Measurements from ENCODE around the gene ARRDC1. TPM values are rescaled to one million over a fixed set of nuclear protein-coding genes. Genes with fewer than 3 reads are reported as not detected.

The ARRDC1 gene, protein sequence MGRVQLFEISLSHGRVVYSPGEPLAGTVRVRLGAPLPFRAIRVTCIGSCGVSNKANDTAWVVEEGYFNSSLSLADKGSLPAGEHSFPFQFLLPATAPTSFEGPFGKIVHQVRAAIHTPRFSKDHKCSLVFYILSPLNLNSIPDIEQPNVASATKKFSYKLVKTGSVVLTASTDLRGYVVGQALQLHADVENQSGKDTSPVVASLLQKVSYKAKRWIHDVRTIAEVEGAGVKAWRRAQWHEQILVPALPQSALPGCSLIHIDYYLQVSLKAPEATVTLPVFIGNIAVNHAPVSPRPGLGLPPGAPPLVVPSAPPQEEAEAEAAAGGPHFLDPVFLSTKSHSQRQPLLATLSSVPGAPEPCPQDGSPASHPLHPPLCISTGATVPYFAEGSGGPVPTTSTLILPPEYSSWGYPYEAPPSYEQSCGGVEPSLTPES
- total RNA-seq, result 39.9 TPM

DNA sequence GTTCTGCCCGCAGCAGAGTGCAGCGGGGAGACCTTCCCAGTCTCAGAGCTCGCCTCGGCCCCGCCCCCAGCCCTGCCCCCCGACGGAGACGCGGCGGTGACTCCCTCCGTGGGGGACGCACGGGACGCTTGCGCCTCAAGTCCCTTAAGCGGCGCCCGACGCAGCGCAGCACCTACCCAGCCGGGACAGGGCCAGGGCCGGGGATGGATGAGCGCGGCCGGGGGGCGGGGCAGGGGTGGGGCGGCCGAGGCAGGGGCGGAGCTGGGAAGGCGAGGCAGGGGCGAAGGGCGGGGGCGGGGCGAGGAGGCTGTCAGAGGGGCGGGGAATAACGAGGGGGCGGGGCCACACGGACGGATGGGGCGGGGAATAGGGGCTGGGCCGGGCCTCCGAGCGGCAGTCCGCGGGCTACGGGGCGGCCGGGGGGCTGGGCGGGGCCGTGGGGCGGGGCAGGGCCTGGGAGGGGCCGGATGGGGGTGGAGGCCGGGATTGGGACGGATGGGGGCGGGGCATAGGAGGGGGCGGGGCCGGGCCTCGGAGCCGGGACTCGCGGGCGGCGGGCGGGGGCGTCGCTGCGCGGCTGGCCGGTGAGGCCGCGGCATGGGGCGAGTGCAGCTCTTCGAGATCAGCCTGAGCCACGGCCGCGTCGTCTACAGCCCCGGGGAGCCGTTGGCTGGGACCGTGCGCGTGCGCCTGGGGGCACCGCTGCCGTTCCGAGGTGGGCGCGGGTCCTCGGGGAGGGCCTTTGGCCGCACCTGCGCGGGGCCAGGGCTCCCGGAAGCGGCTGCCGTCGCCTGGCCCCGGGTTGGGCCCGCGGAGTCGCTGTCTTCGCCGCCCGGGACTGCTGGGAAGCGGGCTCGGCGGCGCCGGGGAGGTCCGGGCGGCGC is at the start of gene ARRDC1:
Gene ARRDC1 (plus strand): TSS at position 566 of the 884 bp plus-strand sequence. CDS start 32 bp downstream, at position 598.

DNA sequence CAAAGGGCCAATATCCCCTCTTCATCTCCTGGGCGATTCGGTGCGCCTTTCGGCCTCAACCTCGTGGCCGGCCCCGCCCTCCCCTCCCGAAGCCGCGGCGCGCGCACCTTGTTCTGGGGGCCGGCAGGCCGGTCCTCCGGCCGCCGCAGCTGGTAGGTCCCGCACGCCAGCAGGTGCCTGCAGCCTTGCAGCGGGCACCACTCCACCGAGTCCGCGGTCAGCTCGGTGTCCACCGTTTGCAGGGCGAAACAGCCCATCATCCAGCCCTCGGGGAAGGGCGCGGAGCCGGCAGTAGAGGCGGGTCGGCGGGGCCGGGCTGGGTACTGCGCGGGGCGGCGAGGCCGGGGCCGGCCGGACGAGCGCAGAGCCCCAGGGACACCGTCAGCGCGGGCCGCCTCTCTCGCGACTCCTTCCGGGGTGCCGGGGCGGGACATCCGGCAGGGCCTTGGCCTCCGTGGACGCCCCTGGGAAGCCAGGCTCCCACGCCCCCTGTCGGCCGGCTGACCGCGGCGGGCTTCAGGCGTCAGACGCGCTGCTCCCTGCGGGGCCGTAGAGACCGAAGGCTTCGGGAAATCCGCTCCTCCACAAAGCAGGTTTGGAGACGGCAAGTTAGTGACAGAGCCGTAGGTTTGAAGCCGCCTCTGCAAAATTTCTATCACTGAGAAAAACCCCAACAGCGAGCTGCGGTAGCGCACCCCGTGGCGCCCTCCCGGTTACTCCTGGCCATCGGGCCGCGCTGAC is 26.8 kb upstream of the ARRDC1 start, which contains the start of gene DPH7:
Gene DPH7 (minus strand): TSS at position 408 of the 741 bp plus-strand sequence. CDS start 148 bp downstream, at position 260.

DNA sequence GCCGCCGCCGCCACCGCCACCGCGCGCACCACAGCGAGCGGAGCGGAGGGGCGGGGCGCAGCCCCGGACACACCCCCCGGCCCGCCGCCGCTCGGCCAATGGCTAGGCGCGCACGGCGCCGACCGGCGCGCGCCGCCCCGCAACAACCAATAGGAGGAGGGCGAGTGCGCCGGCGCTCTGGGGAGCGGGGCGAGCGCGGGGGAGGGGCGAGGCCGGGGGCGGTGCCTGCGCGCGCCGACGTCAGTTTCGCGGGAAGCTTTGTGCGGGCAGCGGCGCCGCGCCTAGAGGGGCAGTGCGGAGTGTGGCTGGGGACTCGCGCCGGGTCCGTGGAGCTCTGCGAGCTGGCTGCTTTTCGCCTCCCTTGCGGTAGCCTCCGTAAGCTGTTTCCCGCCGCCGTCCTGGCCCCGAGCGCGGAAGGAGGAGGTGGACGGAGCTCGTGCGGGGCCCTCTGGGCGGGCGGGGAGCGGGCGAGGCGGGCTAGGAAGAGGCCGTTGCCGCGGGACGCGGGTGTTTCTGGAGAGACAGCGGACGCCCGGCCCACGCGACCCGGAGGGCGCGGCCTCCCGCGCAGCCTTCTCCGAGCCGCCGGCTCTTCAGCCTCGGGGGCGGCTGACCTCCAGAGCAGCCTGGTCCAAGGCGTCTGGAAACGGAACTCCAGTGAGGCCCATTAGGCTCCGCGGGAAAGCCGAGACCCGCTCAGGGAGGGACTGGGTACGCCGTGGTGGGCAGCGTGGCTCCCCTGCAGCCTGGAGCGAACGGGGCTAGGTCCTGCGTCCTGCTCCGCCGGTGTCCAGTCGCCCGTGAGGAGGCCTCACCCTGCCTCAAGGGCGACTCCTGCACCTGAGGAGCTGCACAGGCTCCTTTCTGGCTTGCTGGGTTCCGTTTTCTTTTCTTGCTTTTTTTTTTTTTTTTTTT is 14.8 kb upstream of the ARRDC1 start, which contains the start of gene ZMYND19:
Gene ZMYND19 (minus strand): TSS at position 44 of the 915 bp plus-strand sequence. CDS start 249 bp downstream, outside the sequence.

DNA sequence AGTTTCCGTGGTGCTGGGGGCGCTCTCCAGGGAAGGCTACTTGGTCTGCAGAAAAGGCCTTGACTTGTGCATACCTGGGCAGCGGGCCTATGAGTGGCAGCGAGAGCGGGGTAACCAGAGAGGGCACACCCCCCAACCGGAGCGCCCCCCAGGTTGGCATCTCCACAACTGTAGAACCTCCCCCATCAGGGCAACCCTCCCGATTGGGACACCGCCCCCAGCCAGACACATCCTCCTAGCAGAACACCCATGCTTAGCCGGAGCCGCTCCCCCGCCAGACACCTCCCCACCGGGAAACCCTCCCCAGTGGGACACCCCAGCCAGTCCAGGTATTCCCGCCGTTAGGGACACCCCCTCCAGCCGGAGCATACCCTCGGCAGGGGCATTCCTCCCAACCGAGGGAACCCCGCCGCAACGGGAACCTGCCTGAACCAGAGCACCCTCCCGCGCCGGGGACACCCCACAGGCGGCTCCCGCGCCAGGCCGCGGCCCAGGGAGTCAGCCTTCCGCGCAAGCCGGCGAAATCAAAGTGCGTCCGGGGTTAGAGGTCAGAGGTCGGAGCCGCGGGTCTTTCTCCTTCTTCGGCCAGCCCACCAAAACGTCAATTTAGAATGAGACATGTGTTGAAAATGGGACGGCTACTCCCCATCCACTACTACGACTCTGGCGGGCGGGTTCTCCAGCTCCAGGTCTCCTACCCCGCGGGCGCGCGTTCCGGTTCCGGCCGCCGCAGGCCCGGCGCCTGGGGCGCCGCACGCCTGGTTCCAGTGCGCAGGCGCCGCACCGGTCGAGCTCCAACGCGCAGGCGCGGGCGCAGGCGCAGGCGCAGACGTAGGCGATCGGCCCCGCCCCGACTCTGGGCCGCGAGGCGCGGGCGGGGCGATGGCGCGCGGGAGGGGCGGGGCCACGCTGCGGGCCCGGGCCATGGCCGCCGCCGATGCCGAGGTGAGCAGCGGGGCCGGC is 12.9 kb downstream of the ARRDC1 start, which contains the start of gene EHMT1:
Gene EHMT1 (plus strand): TSS at position 901 of the 963 bp plus-strand sequence. CDS start 24 bp downstream, at position 925.

Small RNA genes within 50 kb of the gene (small RNA-seq; reads per million reads assigned to genes)
- gene RF00017 (ENCODE audit: low replicate concordance), result not detected

Other genes with a start within 250 kb of the ARRDC1 start
- 32.1 TPM for gene EXD3, start 182.5 kb upstream of the ARRDC1 start, total RNA-seq
- 5.3 TPM for gene NOXA1, start 182.3 kb upstream of the ARRDC1 start, total RNA-seq
- gene ENTPD8, start 164.3 kb upstream of the ARRDC1 start, total RNA-seq, result 1.1 TPM
- gene NSMF, start 146.4 kb upstream of the ARRDC1 start, total RNA-seq, result 27.0 TPM
- gene PNPLA7, start 55.3 kb upstream of the ARRDC1 start, total RNA-seq, result 4.3 TPM
- gene MRPL41, start 53.8 kb upstream of the ARRDC1 start, total RNA-seq, result 33.3 TPM
- 34.1 TPM for gene DPH7, start 26.8 kb upstream of the ARRDC1 start, total RNA-seq
- 12.1 TPM for gene ZMYND19, start 15.2 kb upstream of the ARRDC1 start, total RNA-seq
- gene EHMT1, start 13.3 kb downstream of the ARRDC1 start, total RNA-seq, result 96.8 TPM